HuH-7.5 (cell line): ENCODE results near the gene CCDC120.
A peak's percentile ranks its signal among the peaks of the same experiment; 100 is the strongest.

Experiments
- DNase-seq: peaks from one replicate; pipeline ENCODE4 v3.0.0; 2011; ENCODE audit warnings: low spot score

The CCDC120 gene

GRCh38 chrX:49063715-49064114 lies 4.9 kb downstream of the CCDC120 start:
- DNase-seq: no peak

GRCh38 chrX:49064303-49064702 lies 5.5 kb downstream of the CCDC120 start:
- no peak for DNase-seq

GRCh38 chrX:49064735-49065134 lies 5.9 kb downstream of the CCDC120 start:
- no peak for DNase-seq

GRCh38 chrX:49066278-49066677 lies 7.5 kb downstream of the CCDC120 start:
- no peak for DNase-seq

- DNase-seq: no peak
Measured at GRCh38 chrX:49066690-49067089, 7.9 kb downstream of the CCDC120 start.

- no peak for DNase-seq
Measured at GRCh38 chrX:49067285-49068120, 8.7 kb downstream of the CCDC120 start.

GRCh38 chrX:49069038-49069437 lies 10.2 kb downstream of the CCDC120 start:
- no peak for DNase-seq

- no peak for DNase-seq
Measured at GRCh38 chrX:49070988-49071387, 12.2 kb downstream of the CCDC120 start.

GRCh38 chrX:49071877-49072711 lies 13.3 kb downstream of the CCDC120 start:
- DNase-seq: no peak

- no peak for DNase-seq
Measured at GRCh38 chrX:49072712-49073095, 13.9 kb downstream of the CCDC120 start.

GRCh38 chrX:49073601-49074575 lies 15.1 kb downstream of the CCDC120 start, which contains the start of gene PRAF2:
Gene PRAF2, minus strand, starts transcription at chrX:49074002. Its CDS starts 15 bp downstream, at chrX:49073987.
- peak; percentile 81 for DNase-seq

- DNase-seq: no peak
Measured at GRCh38 chrX:49075347-49075746, 16.5 kb downstream of the CCDC120 start.

GRCh38 chrX:49077941-49078340 lies 19.1 kb downstream of the CCDC120 start:
- no peak for DNase-seq

GRCh38 chrX:49079489-49080428 lies 21.0 kb downstream of the CCDC120 start, which contains the start of gene WDR45:
Gene WDR45, minus strand, starts transcription at chrX:49079887. Its CDS starts 1,792 bp downstream, at chrX:49078095.
- DNase-seq: peak; percentile 95

- DNase-seq: no peak
Measured at GRCh38 chrX:49082271-49082871, 23.6 kb downstream of the CCDC120 start.

GRCh38 chrX:49089553-49089952 lies 30.8 kb downstream of the CCDC120 start:
- DNase-seq: no peak

- no peak for DNase-seq
Measured at GRCh38 chrX:49096419-49096818, 37.6 kb downstream of the CCDC120 start.

GRCh38 chrX:49100704-49101628 lies 42.2 kb downstream of the CCDC120 start:
- peak; percentile 98 for DNase-seq

GRCh38 chrX:49101629-49101984 lies 42.8 kb downstream of the CCDC120 start:
- DNase-seq: no peak
